HG03378 (cell line): ENCODE data around the gene POMT1.
"Not testable (repeated sequence)": the region's sequence is repeated elsewhere in the genome, so short reads cannot be mapped to it uniquely, and the experiment has no call there.

Experiments used
- ATAC-seq: cut with Tn5 transposase; IDR thresholded peaks from one replicate; pipeline ENCODE4 v1.9.1; 2021; ENCODE audit warnings: mild to moderate bottlenecking, moderate library complexity; ENCODE audit not compliant: unreplicated experiment

Gene POMT1

DNA sequence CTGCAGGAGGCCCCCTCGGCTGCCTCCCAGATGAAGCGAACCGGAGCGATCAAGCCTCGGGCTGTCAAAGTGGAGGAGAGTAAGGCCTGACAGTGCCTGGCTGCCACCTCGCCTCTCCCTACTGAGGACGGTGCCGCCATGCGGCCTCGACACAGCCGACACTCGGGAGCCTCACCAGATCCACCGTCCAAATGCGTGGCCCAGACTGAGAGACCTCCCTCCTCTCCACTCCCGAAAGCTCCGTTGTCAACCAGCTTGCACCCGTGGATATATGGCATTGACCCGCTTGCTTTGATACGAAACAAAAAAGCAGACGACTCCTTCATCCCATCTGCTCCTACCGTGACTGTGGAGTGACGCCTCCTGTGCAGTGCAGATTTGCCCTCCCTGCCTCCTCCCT lies 6.9 kb upstream of the POMT1 start:
- ATAC-seq, result no peak

DNA sequence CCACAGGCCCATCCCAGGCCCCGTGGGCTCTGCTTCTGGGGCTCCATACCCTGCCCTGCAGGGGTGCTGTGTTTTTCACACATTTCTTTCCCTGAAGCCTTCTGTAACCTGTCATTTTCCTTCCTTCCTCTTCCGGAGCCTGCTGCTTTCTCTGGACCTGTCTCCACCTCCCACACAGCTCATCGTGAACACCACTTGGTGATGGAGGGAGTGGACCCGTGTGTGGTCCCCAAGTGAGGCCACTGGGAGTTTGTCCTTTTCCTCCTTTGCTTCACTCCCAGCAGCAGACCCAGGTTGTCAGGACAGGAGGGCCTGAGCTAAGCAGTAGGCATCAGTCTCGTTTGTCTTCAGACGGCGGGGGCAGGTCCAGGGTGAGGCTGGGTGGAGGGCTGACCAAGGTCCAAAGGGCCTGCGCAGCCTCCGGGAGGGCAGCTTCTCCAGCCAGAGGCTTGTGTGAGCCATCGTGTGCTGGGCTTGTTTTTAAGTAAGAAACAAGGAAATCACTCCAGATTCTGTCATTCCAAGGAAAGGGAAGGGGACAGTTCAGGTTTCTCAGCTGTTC lies 5.8 kb upstream of the POMT1 start:
- ATAC-seq, result no peak

DNA sequence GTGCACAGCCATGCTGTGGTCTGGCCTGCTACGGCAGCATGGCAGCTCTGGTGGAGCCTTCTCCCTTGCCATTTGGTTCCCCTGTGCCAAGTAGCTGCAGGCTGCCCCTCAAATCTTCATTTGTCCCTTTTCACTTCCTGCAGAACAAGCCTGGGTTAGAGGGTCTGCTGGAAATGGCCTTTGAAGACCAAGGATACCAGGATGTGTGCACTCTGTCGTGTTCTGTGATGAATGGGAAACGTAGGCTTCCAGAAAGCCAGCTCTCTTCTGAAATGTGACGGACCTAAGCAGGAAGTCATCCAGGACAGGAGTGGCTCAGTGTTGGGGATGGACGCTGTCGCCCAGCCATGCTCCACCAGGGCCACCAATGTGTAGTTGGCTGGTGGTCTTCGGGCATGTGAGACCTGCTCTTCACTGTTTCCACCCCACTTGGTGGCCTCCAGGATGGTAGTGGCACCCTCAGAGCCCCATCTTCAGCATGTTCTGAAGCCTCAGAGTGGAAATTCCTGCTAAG lies 3.4 kb upstream of the POMT1 start:
- ATAC-seq, result no peak

DNA sequence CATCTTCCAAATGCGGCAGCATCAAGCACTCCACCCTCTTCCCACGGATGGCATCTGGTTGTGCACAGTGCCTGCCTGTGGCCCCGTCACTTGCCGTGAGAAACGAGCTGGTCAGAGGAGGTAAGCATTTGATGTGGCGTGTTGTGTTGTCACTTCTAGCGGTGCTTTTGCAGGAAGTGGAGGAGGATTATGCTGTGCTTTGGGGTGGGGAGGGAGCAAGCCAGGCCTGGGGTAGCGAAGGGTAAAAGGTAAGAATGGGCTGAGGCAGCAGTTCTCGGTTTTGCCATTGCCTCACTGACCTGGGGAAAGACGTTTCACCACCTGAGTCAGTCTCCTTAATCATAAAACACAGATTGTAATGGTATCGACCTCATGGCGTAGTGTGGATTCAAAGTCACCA lies 2.3 kb upstream of the POMT1 start:
- no peak for ATAC-seq

DNA sequence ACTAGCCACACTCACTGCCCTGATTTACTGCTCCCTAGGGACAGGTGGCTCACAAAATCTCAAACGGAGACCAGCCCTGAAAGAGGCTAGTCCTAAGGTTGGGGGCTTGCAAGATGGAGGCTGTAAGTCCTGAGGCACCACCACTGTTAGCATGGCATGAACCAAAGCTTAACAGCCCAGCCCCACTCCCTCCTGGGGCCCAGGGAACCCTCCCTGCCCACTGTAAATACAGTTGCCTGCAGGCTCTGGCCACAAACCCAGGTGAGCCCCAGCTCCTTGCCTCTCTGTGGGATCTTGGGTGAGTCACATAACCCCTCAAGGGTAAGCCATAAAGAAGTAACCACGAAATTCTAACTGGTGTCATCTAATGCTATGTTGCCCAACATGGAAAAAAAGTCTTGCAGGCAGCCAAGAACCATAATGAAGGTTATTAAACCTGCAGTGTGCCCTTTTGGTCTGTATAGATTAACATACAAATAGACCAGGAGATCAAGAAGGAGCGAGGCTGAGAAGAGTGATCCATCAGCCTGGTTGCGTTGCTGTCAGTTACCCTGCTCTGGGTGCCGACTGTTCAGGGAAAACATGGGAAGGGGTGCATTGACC lies 1.7 kb upstream of the POMT1 start:
- ATAC-seq, result no peak

DNA sequence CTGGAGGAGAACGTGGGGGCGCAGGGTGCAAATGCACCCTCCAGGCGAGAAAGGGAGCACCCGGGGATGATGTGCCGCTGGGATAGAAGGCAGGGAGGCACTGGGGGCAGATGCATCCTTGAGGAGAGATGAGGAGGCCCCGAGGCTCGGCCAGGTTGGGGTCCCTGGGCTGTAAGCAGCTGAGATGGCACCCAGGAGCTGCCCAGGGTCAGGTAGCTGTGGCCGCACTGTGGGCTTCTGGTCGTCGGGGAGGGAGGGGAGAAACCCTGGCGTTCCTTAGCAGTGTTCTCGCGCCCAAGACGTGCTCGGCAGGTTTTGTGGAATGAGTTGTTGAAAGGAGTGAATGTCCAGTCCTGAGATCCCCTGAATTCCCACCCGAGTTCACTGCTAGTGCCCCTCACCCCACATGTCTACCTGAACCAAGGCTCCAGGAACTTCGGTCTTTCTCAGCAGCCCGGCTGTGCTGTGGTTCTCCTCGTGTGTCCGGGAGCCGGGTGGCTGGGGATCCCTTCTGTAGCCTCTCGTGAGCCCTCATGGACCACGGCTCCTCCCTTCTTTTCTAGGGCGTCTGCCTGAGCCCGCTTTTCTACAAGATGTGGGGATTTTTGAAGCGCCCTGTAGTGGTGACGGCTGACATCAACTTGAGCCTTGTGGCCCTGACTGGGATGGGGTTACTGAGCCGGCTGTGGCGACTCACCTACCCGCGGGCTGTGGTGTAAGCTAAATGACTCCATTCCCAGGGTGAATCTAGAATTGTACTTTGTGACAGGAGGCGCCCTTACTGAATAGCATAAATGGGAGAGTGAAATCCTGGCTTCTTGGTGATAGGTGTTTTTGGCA lies 1.1 kb downstream of the POMT1 start:
- no peak for ATAC-seq

DNA sequence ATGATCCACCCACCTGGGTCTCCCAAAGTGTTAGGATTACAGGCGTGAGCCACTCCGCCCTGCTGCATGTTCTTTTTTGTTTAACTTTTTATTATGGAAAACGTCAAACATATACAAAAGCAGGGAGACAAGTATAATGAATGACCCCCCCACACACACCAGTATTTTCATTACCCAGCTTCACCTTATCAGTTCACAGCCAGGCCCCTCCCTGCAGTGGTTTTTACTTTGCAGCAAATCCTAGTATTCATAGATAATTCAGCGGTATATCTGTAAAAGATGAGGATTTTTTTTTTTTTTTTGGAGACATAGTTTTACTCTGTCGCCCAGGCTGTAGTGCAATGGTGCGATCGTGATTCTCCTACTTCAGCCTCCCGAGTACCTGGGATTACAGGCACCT lies 2.3 kb downstream of the POMT1 start:
- ATAC-seq, result no peak

DNA sequence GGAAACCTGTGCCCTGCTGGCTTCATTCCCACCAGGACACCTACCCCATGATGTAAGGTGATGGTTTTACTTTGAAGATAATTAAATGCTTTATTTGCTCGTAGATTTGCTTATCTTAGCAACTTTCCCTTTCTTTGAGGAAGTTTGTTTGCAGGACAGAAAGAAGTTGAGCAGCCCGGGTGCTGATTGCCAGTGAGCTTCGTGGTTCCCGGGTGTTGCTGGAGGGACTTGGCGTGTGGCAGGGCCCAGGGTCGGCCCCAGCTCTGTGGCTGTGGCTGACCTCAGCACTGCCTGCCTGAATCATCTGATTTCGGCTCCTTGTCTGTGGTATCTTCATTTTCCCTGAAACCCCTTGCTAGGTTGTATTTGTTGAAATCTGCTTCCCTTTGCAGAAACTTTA lies 8.7 kb downstream of the POMT1 start:
- no peak for ATAC-seq

DNA sequence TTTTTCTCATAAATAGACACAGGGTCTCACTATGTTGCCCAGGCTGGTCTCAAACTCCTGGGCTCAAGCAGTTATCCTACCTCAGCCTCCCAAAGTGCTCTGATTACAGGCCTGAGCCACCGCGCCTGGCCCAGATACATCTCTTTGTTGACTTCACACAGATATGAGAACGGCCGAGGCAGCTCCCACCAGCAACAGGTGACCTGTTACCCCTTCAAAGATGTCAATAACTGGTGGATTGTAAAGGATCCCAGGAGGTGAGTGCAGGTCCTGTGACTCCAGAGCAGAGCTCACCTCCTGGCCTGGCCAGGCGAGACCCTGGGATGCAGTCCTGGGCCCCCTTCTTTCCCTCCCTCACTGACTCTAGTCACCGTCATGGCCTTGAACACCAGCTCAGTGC lies 9.2 kb downstream of the POMT1 start:
- ATAC-seq, result no peak

DNA sequence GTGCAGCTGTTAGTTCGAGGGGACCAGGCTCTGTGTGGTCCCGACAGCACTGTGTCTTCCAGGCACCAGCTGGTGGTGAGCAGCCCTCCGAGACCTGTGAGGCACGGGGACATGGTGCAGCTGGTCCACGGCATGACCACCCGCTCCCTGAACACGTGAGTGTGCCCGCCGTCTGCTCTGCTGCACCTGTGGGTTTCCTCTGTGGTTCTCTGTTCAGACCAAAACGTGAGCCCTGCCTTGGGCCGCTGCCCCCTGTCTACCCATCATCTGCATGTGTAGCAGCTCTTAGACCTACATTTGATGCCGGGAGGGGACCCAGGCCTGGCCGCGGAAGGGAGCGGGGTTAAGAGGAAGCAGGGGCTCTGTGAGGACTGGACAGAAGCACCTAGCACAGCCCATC lies 10.5 kb downstream of the POMT1 start:
- no peak for ATAC-seq

DNA sequence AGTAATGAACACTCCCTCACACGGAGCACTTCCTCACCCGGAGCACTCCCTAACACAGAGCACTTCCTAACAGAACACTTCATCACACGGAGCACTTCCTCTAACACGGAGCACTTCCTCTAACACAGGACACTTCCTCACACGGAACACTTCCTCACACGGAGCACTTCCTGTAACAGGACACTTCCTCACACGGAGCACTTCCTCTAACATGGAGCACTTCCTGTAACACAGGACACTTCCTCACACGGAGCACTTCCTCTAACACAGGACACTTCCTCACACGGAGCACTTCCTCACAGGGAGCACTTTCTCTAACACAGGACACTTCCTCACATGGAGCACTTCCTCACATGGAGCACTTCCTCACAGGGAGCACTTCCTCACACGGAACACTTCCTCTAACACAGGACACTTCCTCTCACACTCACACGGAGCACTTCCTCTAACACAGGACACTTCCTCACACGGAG lies 12.9 kb downstream of the POMT1 start:
- not testable (repeated sequence) for ATAC-seq

DNA sequence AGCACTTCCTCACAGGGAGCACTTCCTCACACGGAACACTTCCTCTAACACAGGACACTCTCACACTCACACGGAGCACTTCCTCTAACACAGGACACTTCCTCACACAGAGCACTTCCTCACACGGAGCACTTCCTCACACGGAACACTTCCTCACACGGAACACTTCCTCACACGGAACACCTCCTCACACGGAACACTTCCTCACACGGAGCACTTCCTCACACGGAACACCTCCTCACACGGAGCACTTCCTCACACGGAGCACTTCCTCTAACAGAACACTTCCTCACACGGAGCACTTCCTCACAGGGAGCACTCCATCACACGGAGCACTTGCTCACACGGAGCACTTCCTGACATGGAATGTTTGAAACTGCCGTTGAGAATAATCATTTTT lies 13.4 kb downstream of the POMT1 start:
- no peak for ATAC-seq

DNA sequence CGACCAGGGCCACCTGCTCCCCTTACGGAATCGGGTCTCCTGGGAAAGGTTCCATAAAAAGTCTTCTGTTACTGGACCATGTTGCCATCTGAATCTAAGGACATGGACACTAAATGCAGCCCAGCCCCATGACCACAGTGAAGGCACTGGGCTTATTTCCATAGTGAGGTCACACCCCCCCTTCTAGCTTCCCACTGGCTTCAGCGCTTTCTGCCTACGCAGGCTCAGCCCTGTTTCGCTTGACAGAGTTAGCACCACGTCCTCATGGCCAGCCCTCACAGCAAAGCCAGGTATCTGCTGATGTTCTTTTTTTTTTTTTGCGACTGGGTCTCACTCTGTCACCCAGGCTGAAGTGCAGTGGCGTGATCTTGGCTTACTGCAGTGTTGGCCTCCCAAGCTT lies 14.2 kb downstream of the POMT1 start:
- no peak for ATAC-seq

DNA sequence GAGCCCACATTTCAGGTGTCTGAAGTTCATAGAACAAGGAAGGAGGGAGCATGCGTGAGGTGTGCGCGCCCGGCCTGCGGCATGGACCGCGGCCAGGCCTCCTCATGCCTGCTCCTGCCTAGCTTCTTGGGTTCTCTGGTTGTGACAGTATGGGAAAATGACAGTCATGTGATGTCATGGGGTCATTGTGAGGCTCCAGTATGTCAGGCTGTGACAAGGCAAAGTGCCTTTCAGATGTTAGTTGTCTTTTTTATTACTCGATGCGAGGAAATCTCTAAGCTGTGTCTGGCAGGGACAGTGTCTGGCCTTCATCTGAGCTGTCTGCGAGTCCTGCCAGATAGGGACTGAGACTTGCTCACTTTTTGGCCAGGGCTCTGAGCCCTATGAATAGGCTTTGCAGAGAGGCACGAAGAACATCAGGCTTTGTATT lies 15.1 kb downstream of the POMT1 start:
- ATAC-seq, result no peak

DNA sequence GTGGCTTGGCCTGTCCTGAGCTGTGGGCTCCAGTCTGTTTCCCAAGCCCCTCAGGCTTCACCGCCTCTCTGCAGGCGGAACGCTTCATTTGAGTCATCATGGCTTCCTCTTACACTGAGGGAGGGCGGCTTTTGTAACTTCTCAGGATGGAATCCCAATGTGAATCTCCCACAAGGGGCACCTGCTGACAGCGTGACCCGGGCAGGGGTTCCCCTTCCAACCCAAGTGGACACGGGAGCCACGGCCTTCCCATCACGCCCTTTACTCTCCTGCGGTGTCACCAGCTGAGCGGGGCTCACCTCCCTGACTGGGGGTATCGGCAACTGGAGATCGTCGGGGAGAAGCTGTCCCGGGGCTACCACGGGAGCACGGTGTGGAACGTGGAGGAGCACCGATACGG lies 15.8 kb downstream of the POMT1 start:
- ATAC-seq, result no peak

DNA sequence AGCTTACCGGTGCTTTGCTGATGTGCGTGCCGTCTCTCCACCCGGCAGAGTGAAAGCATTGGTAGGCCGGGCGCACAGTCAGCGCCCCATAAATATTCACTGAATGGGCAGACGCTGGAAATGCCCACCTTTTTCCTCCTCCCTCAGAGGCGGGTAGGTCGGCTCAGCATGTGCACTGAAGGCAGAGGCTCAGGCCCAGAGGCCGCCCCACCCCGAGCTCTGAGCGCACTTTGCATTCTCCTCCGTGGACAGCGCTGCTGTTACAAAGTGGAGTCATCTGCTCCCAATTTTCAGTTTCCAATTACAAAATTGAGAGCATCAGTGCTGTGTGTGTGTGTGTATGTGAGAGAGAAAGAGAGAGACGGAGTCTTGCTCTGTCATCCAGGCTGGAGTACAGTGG lies 17.8 kb downstream of the POMT1 start:
- ATAC-seq, result no peak

DNA sequence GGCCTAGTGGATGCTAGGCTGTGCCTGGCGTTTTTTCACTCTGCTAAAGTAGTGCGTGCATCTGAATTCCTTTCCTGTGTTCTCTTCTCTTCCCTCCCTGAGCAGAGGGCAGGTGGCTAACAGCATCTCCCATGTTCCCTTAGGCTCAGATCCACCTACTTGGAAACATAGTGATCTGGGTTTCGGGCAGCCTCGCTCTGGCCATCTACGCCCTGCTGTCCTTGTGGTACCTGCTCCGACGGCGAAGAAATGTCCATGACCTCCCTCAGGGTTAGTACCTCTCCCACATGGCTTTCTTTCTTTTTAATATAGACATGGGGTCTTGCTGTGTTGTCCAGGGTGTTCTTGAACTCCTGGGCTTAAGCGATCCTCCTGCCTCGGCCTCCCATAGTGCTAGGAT lies 18.5 kb downstream of the POMT1 start:
- ATAC-seq, result no peak

DNA sequence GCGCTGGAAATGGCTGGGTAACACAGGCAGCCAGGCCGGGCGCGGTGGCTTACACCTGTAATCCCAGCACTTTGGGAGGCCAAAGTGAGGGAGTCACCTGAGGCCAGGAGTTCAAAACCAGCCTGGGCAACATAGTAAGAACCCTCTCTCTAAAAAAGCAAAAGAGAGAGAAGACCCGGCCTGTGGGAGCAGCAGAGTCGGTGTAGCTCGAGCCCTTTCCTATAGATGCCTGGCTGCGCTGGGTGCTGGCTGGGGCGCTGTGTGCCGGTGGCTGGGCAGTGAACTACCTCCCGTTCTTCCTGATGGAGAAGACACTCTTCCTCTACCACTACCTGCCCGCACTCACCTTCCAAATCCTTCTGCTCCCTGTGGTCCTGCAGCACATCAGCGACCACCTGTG lies 19.1 kb downstream of the POMT1 start:
- ATAC-seq, result no peak

DNA sequence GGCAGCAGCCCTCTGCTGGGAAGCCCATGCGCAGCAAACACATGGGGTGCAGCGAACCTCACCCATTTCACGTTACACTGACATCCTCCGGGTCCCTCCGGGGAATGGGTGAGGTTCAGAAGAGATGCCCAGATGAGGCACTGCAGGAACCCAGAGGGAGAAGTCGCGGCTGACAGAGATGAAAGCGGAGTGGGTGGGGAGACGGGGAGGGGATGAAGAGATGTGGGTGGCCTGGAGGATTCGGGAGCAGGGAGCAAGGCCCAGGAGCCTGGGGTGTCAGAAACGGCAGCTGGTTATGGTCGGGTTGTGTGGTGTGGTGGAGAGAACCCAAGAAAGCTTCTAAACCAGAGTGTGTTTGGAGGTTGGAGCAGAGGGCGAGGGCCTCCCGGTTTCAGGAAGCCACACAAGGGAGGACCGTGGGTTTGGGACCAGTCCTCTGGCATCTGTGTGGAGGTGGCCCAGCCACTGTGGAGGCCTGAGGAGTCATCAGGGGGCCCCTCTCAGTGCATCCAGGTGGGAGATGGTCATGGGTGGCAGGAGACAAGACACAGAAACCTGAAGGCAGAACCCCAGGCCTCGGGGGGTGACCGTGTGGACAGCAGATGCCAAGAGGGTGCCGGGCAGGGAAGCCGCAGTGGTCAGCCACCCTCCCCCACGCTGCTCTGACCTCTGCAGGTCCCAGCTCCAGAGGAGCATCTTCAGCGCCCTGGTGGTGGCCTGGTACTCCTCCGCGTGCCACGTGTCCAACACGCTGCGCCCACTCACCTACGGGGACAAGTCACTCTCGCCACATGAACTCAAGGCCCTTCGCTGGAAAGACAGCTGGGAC lies 19.8 kb downstream of the POMT1 start:
- ATAC-seq, result no peak

DNA sequence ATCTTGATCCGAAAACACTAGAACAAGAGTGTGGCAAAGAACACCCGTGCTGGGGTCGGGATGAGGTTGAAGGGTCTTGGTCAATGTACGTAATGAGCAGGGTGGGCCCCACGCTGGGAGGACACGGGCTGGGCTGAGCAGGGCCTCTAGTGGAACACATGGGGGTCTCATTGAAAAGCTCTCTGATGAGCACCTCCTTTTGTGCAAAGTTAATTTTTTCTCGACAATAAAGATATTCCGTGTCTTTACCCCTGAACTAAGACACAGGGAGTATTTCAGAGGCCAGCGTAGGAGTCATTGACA lies 20.3 kb downstream of the POMT1 start:
- ATAC-seq, result no peak
